HG03442 (cell line): ENCODE results near the gene CHST7.

Source experiments
- ATAC-seq: cut with Tn5 transposase; IDR thresholded peaks from one replicate; pipeline ENCODE4 v1.9.1; 2021; ENCODE audit warnings: mild to moderate bottlenecking, moderate library complexity; ENCODE audit not compliant: unreplicated experiment

The CHST7 gene

DNA sequence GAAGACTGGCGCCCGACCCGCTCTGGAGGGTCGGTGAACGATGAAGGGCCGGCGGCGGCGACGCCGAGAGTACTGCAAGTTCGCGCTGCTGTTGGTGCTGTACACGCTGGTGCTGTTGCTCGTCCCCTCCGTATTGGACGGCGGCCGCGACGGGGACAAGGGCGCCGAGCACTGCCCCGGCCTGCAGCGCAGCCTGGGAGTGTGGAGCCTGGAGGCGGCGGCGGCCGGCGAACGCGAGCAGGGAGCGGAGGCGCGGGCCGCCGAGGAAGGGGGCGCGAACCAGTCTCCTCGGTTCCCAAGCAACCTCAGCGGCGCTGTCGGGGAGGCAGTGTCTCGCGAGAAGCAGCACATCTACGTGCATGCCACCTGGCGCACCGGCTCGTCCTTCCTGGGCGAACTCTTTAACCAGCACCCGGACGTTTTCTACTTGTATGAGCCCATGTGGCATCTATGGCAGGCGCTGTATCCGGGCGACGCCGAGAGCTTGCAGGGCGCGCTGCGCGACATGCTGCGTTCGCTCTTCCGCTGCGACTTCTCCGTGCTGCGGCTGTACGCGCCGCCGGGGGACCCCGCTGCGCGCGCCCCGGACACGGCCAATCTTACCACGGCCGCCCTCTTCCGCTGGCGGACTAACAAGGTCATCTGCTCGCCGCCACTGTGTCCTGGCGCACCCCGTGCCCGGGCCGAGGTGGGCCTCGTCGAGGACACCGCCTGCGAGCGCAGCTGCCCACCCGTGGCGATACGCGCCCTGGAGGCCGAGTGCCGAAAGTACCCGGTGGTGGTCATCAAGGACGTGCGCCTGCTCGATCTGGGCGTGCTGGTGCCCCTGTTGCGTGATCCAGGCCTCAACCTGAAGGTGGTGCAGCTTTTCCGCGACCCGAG, 568 bp downstream of the CHST7 start:
- ATAC-seq, result peak; percentile 27

DNA sequence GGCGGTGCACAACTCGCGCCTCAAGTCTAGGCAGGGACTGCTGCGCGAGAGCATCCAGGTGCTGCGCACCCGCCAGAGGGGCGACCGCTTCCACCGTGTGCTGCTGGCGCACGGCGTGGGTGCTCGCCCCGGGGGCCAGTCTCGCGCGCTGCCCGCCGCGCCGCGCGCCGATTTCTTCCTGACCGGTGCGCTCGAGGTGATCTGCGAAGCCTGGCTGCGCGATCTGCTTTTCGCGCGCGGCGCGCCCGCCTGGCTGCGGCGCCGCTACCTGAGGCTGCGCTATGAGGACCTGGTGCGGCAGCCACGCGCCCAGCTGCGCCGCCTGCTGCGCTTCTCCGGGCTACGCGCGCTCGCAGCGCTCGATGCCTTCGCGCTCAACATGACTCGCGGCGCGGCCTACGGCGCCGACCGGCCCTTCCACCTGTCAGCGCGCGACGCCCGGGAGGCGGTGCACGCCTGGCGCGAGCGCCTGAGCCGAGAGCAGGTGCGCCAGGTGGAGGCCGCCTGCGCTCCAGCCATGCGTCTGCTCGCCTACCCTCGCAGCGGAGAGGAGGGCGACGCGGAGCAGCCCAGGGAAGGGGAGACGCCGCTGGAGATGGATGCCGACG, 1.3 kb downstream of the CHST7 start:
- ATAC-seq, result peak; percentile 12

DNA sequence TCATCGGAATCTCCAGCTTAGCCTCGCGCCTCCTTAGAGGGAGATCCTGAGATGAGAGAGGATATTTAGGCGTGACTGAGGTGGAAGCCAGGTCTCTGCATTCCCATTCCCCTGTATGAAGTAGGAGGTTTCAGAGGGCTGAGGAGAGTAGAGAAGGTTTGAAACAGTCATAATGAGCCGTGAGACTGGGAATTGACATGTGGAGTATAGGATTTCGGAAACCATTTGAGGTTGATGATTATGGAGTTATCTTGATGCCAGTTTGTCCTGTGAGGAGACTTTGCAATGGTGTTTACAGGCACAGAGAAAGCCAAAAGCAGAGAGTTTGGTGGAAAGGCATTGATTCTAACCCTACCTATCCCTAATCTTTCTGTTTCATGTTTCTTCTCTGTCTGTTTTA, 2.0 kb downstream of the CHST7 start:
- no peak for ATAC-seq

DNA sequence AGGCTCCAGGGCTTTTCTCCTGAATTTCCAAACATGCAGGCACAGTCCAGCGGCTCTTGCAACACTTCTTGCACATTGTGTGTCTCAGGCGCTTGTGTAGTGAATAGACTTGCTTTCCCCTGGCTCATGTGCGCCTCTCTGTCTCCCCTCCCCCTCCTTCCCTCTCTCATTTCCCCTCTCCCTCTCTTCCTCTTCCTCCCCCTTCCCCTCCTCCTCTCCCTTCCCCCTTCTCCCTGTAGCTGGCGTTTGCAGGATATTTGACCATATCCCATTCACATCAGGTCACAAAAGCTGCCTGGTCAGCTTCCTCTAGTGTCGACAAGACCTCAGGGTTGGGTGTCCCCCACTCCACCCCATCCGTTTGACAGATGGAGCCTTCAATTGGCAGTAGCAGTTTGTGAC, 2.4 kb downstream of the CHST7 start:
- ATAC-seq, result no peak

DNA sequence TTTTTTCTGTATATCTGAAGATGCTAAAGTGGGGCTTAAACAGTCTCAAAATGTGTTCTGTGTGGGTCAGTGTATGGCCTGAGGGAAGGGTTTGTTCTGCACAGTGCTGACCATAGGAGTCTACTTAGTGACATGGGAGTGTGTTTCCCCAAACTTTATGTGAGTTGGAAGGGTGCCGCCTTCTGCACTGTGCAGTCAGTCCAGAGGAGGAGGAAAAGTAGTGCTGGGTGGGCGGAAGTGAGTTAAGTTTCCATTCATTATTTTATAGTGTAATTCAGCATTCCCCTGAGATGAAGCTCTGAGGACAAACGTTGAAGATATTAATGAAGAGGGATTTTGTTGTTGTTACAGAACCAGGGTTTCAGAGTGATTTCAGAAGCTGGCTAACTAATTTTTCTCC, 2.9 kb downstream of the CHST7 start:
- ATAC-seq, result no peak

DNA sequence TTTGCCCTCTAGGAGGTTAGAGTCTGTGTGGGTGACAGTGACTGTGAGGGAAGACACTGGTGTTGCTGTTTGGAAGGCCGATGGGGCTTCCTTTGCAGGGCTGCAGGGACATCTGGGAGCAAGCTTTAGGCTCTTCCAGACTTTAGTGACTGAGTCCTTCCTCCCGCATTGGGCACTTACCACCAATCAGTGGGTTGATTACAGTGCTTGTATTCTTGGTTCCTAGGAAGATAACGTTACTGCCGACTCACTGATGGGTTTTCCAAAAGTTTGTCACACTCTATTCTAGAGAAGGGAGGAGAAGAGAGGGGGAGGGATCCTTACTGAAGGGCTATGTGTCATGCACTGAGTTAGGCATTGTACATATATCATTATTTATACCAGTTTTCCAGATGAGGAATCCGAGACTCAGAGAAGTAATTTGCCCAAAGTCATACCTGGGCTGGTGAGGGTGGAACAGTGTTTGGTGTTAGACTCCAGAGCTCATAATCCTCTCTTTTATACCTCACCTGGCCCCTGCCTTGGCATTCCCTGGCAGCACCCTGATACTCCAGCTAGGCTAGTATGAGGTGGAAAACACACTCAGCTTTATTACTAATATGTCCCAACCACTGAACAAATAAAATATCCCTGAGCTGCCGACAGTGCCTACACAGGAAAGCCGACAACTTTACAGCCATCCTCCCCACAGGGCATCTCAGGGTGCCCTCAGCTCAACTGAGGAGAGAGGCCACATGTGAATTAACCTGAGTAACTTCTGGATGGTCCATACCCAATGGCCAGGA, 3.8 kb downstream of the CHST7 start:
- no peak for ATAC-seq

DNA sequence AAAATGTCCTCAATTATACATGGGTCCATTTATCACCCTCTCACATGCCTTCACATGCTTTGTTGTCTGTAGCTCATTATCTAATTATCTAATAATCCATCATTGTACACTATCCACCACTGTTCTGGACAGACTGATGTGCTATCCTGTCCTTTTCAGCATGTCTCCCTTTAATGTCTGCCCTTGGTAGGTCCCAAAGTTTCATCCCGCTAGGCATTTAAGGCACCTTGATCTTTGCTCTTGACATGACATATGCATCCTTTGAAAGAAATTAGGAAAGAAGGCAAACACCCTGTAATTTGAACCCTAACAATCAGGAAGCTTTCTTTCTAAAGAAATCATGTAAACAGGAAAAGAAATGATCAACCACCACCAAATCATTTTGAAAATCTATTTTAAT, 5.7 kb downstream of the CHST7 start:
- no peak for ATAC-seq

DNA sequence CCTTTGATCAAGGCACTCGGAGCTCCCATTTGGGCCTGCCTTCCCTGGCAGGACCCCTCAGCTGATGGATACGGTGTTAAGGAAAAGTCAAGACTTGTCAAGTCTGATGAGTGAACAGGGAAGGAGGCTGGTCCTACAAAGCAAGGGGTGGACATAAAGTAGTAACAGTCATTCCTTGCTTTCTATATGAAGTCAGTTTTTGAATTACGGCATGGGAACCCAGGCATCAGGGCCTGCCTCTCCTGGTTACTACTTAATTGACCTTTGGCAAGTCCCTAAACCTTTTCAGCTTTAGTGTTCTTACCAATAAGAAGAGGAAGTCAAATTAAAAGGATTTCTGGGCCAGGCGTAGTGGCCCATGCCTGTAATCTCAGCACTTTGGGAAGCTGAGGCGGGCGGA, 7.0 kb downstream of the CHST7 start:
- ATAC-seq, result no peak

DNA sequence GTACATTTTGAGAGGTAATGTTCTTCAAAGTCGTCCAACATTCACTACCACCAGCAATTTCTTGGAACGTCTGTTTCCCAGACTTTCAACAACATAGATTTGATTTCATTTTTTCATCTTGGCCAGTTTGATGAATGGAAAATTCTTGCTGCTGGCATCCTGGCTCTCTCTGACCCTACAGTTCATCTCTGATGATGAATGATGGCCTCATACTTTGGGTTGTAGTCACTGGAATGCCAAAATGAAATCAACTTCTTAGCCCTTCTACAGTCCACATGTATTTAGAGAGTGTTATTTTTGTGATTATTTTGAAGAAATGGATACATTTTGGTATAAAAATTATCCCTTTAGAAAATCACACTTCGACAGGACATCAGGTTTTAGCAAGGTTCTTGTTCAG, 8.8 kb downstream of the CHST7 start:
- no peak for ATAC-seq

DNA sequence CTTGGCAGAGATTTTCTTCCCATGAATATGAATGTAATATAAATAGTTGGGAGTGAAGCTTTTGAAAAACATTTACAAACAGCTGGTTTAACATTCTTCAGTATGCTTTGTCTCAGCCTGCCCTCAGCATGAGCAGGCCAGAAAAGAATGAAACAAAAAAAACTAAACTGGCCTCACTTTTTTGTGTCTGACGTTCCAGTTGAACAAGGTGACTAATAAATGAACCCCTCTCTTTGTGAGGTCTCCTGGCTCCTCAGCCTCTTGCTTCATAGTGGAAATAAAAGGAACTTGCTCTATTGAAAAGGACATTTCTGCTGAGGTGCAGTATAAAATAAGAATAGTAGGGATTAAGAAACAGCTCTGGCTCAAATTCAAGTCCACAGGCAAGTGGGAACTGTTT, 9.4 kb downstream of the CHST7 start:
- ATAC-seq, result no peak

DNA sequence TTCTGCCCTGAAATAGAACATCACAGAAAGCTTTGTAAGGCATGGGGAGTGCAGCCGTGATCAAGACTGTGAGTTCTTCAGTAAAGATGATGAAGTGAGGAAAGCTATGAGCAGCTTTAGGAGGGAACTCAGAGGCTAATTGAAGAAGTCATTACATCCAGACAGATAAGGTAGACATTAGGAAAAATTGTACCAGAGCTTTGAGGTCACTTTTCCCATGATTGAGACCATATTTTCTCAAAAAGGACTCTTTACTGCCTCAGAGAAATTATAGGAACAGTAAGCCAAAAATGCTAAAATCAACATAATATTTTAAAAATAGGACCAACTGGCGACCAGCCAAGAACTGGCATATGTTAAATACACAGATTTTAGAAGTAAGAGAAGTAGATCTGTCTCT, 11.2 kb downstream of the CHST7 start:
- ATAC-seq, result no peak

DNA sequence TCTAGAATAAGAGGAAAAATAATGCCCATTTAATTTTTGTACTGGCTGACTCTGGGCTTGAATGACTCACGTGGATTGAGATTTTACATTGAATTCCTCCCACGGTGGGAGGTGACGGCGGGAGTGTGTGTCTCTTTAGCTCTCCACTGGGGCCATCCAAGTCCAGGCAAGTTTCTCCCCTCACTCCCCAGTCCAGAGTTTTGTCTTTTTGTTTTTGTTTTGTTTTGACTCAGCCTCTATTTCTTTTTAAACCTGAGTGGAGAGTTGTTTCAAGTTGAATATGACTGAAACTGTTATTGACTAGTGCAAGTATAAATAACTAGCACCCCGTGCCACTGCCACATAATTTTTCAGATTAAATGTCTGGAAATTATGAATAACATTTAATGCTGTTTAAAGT, 13.6 kb downstream of the CHST7 start:
- peak; percentile 68 for ATAC-seq

DNA sequence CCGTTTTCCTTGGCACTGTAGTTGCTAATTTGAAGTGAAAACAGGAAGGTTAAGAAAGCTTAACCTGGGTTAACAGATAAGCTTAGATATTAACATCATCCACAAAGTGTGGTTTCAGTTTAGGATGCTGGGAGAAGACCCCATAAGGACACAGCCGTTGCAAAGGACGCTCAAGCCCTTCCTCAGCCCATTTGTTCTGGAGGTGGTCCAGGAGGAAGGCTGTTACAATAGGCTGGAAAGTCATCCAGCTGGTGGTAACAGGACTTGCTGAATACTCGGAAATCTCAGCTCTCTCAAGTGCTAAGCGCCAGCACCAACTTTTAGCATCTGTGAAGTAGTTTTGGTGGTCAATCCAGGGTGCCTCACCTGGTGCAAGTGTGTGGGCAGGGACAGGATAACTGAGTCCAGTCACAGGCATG, 14.2 kb downstream of the CHST7 start:
- no peak for ATAC-seq

DNA sequence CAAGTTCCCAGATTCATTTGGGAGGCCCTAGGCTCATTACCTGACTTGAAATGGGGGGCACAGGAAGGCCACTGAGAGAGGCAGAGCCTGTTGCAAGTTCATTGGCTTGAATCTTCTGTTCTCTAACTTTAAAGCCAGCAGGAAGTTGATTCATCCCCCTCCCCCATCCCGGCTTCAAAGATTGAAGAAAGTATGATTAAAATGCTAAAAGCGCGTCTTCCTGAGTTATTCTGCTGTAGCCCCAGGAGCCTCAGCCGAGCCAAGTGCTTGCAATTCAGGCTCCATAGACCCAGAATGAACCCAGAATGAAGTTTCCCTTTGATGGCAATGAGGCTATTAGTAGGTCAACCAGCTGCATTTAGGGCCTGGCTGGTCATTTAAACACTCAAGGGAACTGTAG, 14.7 kb downstream of the CHST7 start:
- ATAC-seq, result no peak

DNA sequence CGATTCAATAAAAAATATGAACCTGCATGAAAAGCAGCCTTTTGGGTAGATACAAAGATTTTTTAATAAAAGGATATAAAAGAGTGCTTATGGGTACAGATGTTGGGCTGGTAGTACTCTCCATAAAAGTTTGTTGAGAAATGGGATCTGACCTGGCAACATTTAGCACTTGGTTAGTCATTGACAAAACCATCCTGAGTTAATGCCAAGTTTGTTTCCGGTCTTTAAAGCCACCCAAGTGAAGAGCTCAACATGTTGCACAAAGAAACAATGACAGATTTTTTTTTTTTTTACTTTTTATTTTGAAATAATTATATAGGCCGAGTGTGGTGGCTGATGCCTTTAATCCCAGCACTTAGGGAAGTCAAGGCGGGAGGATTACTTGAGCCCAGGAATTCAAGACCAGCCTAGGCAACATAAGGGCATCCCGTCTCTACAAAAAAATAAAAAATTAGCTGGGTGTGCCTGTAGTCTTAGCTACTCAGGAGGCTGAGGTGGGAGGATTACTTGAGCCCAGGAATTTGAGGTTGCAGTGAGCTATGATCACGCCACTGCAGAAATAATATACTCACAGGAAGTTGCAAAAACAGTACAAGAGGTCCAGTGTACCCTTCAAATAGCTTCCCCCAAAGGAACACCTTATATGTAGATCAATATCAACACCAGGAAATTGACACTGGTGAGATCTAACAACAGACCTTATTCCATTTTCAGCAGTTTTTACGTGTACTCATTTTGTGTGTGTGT, 16.6 kb downstream of the CHST7 start:
- no peak for ATAC-seq

DNA sequence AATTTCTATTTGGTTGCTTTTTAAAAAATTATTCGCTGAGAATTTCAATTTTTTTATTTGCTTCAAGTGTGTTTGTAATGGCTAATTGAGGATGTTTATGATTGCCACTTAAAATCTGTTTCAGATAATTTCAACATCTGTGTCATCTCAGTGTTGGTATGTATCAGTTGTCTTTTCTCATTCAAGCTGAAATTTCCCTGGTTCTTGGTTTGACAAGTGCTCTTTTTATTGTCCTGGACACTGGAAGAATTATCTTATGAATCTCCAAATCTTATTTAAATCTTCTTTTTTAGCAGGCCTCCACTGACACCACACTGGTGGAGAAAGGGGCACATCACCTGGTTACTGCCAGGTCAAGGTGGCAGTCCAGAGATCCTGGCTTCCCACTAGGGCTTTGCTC, 21.5 kb downstream of the CHST7 start:
- no peak for ATAC-seq

DNA sequence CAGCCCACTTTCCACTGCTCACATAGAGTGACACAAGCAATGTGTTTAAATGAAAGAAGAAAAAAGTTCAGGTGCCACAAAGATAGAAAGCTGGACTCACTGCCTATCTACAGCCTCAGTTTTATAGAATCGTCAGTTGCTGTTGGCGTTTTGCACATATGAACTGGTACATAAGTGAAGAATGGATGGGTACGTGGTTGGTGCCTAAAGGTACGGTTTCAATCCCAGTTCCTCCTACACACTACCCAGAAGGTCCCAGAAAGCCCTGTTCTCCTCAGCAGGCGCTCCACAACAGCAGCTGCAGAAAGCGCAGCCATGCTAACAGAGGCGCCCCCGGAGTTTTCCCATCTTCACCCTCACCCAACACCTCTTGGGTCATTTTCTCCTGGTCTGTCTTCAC, 23.6 kb downstream of the CHST7 start:
- ATAC-seq, result no peak

DNA sequence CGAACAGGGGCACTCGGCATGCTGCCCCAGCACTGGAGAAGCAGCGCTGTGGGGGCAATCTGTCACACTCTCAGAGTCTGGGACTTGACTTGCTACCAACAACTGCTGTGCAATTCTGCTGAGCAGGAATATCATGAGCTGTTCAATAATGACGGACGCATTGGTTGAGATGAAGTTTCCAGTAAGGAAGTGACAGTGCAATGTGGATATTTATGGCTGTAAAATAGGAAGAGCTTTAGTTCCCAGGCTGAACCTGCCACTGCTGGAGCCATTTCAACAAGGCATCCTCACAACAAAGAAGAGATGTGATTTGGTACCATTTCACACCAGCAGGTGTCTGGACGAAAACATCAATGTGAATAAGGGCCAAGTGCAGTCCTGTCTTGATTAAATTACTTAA, 24.2 kb downstream of the CHST7 start:
- ATAC-seq, result no peak

DNA sequence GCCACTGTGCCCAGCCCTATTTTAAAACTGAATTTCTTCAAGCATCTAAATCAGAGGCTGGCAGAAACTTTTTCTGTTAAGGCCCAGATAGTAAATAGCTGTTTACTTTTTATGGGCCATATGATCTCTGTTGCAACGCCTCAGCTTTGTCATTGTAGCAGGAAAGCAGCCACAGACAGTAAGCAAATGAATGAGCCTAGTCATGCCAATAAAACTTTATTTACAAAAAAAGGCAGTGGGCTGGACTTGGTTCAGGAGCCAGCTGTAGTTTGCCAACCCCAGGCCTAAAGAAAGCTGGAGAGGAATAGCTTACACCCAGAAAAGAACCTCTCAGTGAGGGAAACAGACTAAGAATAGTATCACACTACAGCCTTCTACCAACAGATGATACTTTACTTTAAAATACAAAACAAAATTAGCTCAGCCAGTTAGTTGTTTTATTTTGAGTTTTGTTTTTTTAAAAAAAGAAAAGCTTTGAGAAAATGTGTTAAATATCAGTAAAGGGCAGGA, 25.5 kb downstream of the CHST7 start:
- no peak for ATAC-seq

DNA sequence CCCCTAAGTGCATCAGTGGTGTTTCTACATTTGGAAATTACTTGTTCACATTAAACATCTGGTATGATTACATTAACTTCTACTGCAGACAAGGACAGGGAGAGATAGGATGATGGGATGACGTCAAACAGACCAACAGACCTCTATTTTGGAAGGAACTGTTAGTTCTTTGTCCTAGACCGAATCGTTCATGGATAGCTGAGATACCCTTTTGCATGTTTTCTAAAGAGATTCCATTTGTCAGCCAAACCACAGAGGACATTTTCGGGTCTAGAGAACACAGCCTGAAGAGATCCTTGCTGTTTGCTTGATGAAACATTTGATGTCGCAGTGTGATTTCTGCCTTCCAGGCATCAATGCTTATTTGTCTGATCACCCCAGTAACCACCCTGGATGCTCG, 27.7 kb downstream of the CHST7 start:
- no peak for ATAC-seq
